Panc1 (cell line): ENCODE results near the gene OR5AS1. TPM values are rescaled to one million over a fixed set of nuclear protein-coding genes. Genes with fewer than 3 reads are reported as not detected.
"Not testable (repeated sequence)": the region's sequence is repeated elsewhere in the genome, so short reads cannot be mapped to it uniquely, and the experiment has no call there.

Experiments used
- ATAC-seq: fragments of 200-7000 bp; cut with Tn5 transposase; 2 replicates; pipeline ENCODE4 v1.9.1; 2020; ENCODE audit warnings: mild to moderate bottlenecking, moderate library complexity
- BruUV-seq: library from RNA; stranded (reverse); fragments of 400-500 nt; replicated peaks from 2 replicates; lab custom pipeline; 2021; lab: Mats Ljungman, UMichigan
- CTCF ChIA-PET: fragments of 300-600 bp; sonication (Branson Sonifier 250); formaldehyde crosslinking; loops from one replicate; lab custom pipeline; 2022; ENCODE audit warnings: antibody characterized with exemption; lab: Charles Lee
- POLR2A ChIA-PET: fragments of 300-600 bp; sonication (Branson Sonifier 250); formaldehyde crosslinking; loops from one replicate; lab custom pipeline; 2022; ENCODE audit warnings: antibody characterized with exemption; lab: Charles Lee
- DNase-seq: peaks from one replicate; pipeline ENCODE4 v3.0.0-alpha.2; 2010; ENCODE audit warnings: low read depth, low spot score
- H3K27ac ChIP-seq: 2 replicates; pipeline ENCODE4 v1.5.1; 2011; ENCODE audit warnings: mild to moderate bottlenecking, low read length, inconsistent platforms
- H3K27me3 ChIP-seq: fragments of 200-500 bp; sonication (Bioruptor generic); 2 replicates; pipeline ENCODE4 v1.6.0; 2014; ENCODE audit warnings: low read length, inconsistent platforms; ENCODE audit not compliant: control insufficient read depth, insufficient read depth
- H3K36me3 ChIP-seq: fragments of 200-500 bp; sonication (Bioruptor generic); 2 replicates; pipeline ENCODE4 v1.5.1; 2014; ENCODE audit warnings: inconsistent platforms, mild to moderate bottlenecking, low read length, moderate library complexity; ENCODE audit not compliant: control insufficient read depth, insufficient read depth
- H3K4me1 ChIP-seq: 2 replicates; pipeline ENCODE4 v1.5.1; 2011; ENCODE audit warnings: inconsistent platforms, mild to moderate bottlenecking, low read length, moderate library complexity; ENCODE audit not compliant: control insufficient read depth, insufficient read depth
- H3K4me3 ChIP-seq, 2 experiments: 2 replicates each; pipeline ENCODE4 v1.5.1; 2011 to 2012; ENCODE audit warnings: low read depth in 2 of 2, low read length in 2 of 2, mild to moderate bottlenecking in 2 of 2, inconsistent platforms in 1 of 2, moderate library complexity in 1 of 2
- H3K9me3 ChIP-seq: fragments of 200-500 bp; sonication (Bioruptor generic); 2 replicates; pipeline ENCODE4 v1.5.1; 2014; ENCODE audit warnings: low read depth, mild to moderate bottlenecking, inconsistent platforms, low read length, moderate library complexity; ENCODE audit not compliant: control insufficient read depth, insufficient read depth
- CTCF ChIP-seq: fragments of 450-650 bp; IDR thresholded peaks from 2 replicates; pipeline ENCODE4 v1.5.1; 2017; ENCODE audit warnings: mild to moderate bottlenecking
- POLR2AphosphoS5 ChIP-seq: IDR thresholded peaks from 2 replicates; pipeline ENCODE4 v1.6.1; 2012; ENCODE audit warnings: mild to moderate bottlenecking, low read depth, low read length, moderate library complexity
- REST ChIP-seq, 2 experiments: IDR thresholded peaks; 2 replicates each; pipeline ENCODE4 v1.6.1; 2011 to 2012; ENCODE audit warnings: low read depth in 2 of 2, control low read depth in 1 of 2, low read length in 1 of 2, mild to moderate bottlenecking in 1 of 2, moderate library complexity in 1 of 2; ENCODE audit not compliant: insufficient read depth in 1 of 2
- SIN3A ChIP-seq: IDR thresholded peaks from 2 replicates; pipeline ENCODE4 v1.6.1; 2012; ENCODE audit warnings: low read depth, mild to moderate bottlenecking, low read length, moderate library complexity, borderline replicate concordance; ENCODE audit not compliant: insufficient read depth
- TCF7L2 ChIP-seq: IDR thresholded peaks from 2 replicates; pipeline ENCODE4 v1.6.1; 2011; ENCODE audit warnings: mild to moderate bottlenecking, low read depth, low read length, inconsistent platforms
- in situ Hi-C: cut with HindIII; loops from 2 replicates; pipeline ENCODE4 v1.10.0; 2016; ENCODE audit warnings: low sequenced_read_pairs, low pct_unique_long_range_greater_than_20kb
- intact Hi-C: fragments of 100-400 bp; cut with micrococcal nuclease; formaldehyde crosslinking; loops from one replicate; pipeline ENCODE4 v1.10.0; 2022; ENCODE audit not compliant: unreplicated experiment
- total RNA-seq: library from RNA; stranded (reverse); gene quantifications from one replicate; pipeline ENCODE4 v1.2.1, GENCODE V29; 2021; ENCODE audit not compliant: unreplicated experiment

OR5AS1 gene
- total RNA-seq, 1 experiment from 2014 or later, result not detected

- POLR2A ChIA-PET, result no interaction called here
- no TSS peak for BruUV-seq
- H3K9me3 ChIP-seq, result no peaks in the 10 kb centered on the region; the same call in 1 of the 2 replicates
- TF ChIP-seq CTCF (no peak), SIN3A (no peak), TCF7L2 (no peak), POLR2AphosphoS5 (no peak), REST (IDR thresholded peaks at IDR 0.05; ENCODE audit: insufficient read depth in 1 of 2, low read depth in 2 of 2, low read length in 1 of 2) (no peak)
- H3K36me3 ChIP-seq, result no peaks in the 10 kb centered on the region
- no peaks in the 10 kb centered on the region for H3K4me1 ChIP-seq
- DNase-seq (no peak), ATAC-seq (no peak)
- H3K27ac ChIP-seq, result no peak overlapping the region
- intact Hi-C loops (no loop called here), in situ Hi-C loops (no loop called here)
- H3K4me3 ChIP-seq, result no peak overlapping the region
- CTCF ChIA-PET, result no interaction called here
- H3K27me3 ChIP-seq, result no peaks in the 10 kb centered on the region
Observed at GRCh38 chr11:56048480-56048879, 21.0 kb downstream of the OR5AS1 start.

GRCh38 chr11:56049487-56049886 lies 22.0 kb downstream of the OR5AS1 start:
- in situ Hi-C loops, result no loop called here
- H3K4me1 ChIP-seq, result no peaks in the 10 kb centered on the region
- DNase-seq (no peak), ATAC-seq (no peak)
- ChIA-PET POLR2A (no interaction called here), CTCF (no interaction called here)
- H3K9me3 ChIP-seq, result no peaks in the 10 kb centered on the region; the same call in 1 of the 2 replicates
- H3K4me3 ChIP-seq, result no peak overlapping the region
- TF ChIP-seq SIN3A (no peak), REST (IDR thresholded peaks at IDR 0.05; ENCODE audit: insufficient read depth in 1 of 2, low read depth in 2 of 2, low read length in 1 of 2) (no peak), TCF7L2 (no peak), POLR2AphosphoS5 (no peak)
- no peaks in the 10 kb centered on the region for H3K27me3 ChIP-seq
- BruUV-seq, result no TSS peak
- intact Hi-C loops, result no loop called here
- no peak overlapping the region for H3K27ac ChIP-seq
- no peaks in the 10 kb centered on the region for H3K36me3 ChIP-seq

- H3K36me3 ChIP-seq, ATAC-seq, intact Hi-C loops, H3K4me1 ChIP-seq, H3K4me3 ChIP-seq, H3K9me3 ChIP-seq, BruUV-seq, in situ Hi-C loops, DNase-seq, POLR2A ChIA-PET, H3K27me3 ChIP-seq, CTCF ChIA-PET, H3K27ac ChIP-seq: not testable (repeated sequence)
Observed at GRCh38 chr11:56056366-56056765, 28.9 kb downstream of the OR5AS1 start.

GRCh38 chr11:56057661-56058237 lies 30.3 kb downstream of the OR5AS1 start:
- DNase-seq, H3K36me3 ChIP-seq, intact Hi-C loops, CTCF ChIA-PET, H3K27ac ChIP-seq, H3K9me3 ChIP-seq, H3K4me1 ChIP-seq, in situ Hi-C loops, H3K27me3 ChIP-seq, BruUV-seq, H3K4me3 ChIP-seq, ATAC-seq, POLR2A ChIA-PET: not testable (repeated sequence)
